HL-60 (cell line): ENCODE measurements around the gene CYCS.

Experiments
- GABPA ChIP-seq: IDR thresholded peaks from 2 replicates; pipeline ENCODE4 v1.6.1; 2012; ENCODE audit warnings: low read depth
- POLR2AphosphoS5 ChIP-seq: IDR thresholded peaks from 2 replicates; pipeline ENCODE4 v1.6.1; 2012; ENCODE audit warnings: low read depth
- TF ChIP-seq, protein P1 (sequence below): IDR thresholded peaks from one replicate; pipeline ENCODE4 v1.5.1; 2011; ENCODE audit warnings: low read length, control low read depth, inconsistent platforms; ENCODE audit not compliant: insufficient read depth
- TF ChIP-seq, protein P2 (sequence below): IDR thresholded peaks from 2 replicates; pipeline ENCODE4 v1.6.1; 2012; ENCODE audit warnings: low read depth; ENCODE audit not compliant: insufficient replicate concordance

DNA sequence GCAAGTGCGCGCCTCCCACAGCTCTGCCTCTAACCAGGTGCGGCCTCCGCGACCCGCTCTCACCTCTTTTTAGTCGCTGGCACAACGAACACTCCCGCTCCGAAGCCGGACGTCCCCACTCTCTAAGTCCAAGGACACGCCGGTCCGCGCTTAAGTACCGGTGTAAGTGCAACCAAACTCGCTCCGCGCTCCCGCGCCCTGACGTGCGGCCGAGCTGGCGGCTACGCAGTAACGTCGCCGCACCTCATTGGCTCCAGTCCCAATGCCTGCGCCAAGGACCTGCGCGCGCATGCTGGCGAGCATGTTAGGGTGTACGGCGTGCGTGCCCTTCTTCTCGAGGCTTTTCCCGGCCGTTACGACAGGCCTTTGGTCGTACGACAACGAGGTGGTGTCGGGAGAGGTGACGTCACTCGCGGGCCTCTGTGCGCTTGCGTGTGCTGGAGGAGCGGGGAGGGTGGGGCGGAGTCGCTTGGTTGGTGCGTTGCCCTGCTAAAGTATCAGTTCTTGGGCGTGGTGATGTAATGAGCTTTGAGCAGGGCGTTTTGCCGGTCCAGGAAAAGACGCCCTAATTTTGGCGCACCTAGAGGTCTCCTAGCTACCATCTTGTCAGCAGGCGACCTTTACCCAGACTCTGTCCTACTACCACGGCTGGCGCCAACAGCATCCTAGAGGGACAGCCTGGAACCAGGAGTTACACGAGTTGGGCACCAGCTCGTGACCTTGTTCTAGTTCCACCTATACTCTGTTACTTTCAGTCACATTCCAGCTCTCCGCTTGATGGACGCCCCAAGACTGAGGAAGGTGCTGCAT, at the start of gene CYCS:
- TF ChIP-seq, protein P1, sequence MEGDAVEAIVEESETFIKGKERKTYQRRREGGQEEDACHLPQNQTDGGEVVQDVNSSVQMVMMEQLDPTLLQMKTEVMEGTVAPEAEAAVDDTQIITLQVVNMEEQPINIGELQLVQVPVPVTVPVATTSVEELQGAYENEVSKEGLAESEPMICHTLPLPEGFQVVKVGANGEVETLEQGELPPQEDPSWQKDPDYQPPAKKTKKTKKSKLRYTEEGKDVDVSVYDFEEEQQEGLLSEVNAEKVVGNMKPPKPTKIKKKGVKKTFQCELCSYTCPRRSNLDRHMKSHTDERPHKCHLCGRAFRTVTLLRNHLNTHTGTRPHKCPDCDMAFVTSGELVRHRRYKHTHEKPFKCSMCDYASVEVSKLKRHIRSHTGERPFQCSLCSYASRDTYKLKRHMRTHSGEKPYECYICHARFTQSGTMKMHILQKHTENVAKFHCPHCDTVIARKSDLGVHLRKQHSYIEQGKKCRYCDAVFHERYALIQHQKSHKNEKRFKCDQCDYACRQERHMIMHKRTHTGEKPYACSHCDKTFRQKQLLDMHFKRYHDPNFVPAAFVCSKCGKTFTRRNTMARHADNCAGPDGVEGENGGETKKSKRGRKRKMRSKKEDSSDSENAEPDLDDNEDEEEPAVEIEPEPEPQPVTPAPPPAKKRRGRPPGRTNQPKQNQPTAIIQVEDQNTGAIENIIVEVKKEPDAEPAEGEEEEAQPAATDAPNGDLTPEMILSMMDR, result no peak
- TF ChIP-seq, protein P2, sequence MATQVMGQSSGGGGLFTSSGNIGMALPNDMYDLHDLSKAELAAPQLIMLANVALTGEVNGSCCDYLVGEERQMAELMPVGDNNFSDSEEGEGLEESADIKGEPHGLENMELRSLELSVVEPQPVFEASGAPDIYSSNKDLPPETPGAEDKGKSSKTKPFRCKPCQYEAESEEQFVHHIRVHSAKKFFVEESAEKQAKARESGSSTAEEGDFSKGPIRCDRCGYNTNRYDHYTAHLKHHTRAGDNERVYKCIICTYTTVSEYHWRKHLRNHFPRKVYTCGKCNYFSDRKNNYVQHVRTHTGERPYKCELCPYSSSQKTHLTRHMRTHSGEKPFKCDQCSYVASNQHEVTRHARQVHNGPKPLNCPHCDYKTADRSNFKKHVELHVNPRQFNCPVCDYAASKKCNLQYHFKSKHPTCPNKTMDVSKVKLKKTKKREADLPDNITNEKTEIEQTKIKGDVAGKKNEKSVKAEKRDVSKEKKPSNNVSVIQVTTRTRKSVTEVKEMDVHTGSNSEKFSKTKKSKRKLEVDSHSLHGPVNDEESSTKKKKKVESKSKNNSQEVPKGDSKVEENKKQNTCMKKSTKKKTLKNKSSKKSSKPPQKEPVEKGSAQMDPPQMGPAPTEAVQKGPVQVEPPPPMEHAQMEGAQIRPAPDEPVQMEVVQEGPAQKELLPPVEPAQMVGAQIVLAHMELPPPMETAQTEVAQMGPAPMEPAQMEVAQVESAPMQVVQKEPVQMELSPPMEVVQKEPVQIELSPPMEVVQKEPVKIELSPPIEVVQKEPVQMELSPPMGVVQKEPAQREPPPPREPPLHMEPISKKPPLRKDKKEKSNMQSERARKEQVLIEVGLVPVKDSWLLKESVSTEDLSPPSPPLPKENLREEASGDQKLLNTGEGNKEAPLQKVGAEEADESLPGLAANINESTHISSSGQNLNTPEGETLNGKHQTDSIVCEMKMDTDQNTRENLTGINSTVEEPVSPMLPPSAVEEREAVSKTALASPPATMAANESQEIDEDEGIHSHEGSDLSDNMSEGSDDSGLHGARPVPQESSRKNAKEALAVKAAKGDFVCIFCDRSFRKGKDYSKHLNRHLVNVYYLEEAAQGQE, result peak; percentile 79
- TF ChIP-seq POLR2AphosphoS5 (peak; percentile 99), GABPA (no peak)
